SH-SY5Y (cell line): ENCODE measurements around the gene RAMP1.

ENCODE experiments used
- GATA2 ChIP-seq: IDR thresholded peaks from 2 replicates; pipeline ENCODE4 v1.6.1; 2011; ENCODE audit warnings: mild to moderate bottlenecking, low read depth, low read length
- GATA3 ChIP-seq: IDR thresholded peaks from 2 replicates; pipeline ENCODE4 v1.6.1; 2011; ENCODE audit warnings: low read depth, mild to moderate bottlenecking, low read length, moderate library complexity

DNA sequence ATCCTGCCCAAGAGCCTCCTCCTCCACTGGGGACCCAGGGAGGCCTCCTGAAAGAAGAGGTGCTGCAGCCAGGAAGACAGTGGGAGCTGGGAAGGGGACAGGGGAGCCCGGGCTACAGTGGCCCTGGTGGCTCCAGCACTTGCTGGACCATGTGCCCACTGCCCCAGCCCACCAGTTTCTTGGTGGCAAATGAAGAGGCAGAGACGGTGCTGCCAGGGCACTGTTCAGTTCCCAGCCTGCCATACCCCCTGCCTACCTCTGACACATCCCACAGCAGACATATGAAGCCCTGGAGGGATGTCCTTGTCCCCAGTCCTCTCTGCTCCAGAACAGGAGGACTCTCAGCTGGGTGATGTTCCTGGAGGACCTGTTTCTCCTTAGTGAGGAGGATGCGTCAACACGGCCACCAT, 3.7 kb downstream of the RAMP1 start:
- TF ChIP-seq GATA2 (no peak), GATA3 (no peak)
